HepG2 (cell line): ENCODE data around the gene ZNF106. TPM values are rescaled to one million over a fixed set of nuclear protein-coding genes. Genes with fewer than 3 reads are reported as not detected.

Experiments
- ATAC-seq: fragments of 200-7000 bp; cut with Tn5 transposase; 3 replicates; pipeline ENCODE4 v1.9.1; 2020; ENCODE audit warnings: mild to moderate bottlenecking, moderate library complexity
- BruUV-seq: library from RNA; stranded (reverse); fragments of 400-500 nt; replicated peaks from 2 replicates; lab custom pipeline; 2021; lab: Mats Ljungman, UMichigan
- CTCF ChIA-PET: fragments of 300-600 bp; formaldehyde crosslinking; extraction: SDS; loops from one replicate; lab custom pipeline; 2021; ENCODE audit warnings: low total read pairs, inconsistent platforms, low intra/inter-chr PET ratio; lab: Yijun Ruan, JAX
- POLR2A ChIA-PET: fragments of 350-600 bp; sonication (Branson Sonifier 250); formaldehyde crosslinking; loops from one replicate; lab custom pipeline; 2020; ENCODE audit warnings: antibody characterized with exemption, inconsistent platforms; lab: Yijun Ruan, JAX
- DNase-seq: peaks from one replicate; pipeline ENCODE4 v3.0.0-alpha.2; 2015; ENCODE audit warnings: low spot score
- FAIRE-seq: peaks from 3 replicates; lab custom pipeline; 2011; peaks lifted over from hg19 to GRCh38; lab: Jason Lieb, UNC
- H2AFZ ChIP-seq: one replicate; pipeline ENCODE4 v1.6.1; 2011; ENCODE audit warnings: low read length, inconsistent platforms
- H3K27ac ChIP-seq: fragments of 300-600 bp; 3 replicates; pipeline ENCODE4 v1.8.0; 2011; ENCODE audit warnings: mixed run types, mild to moderate bottlenecking, mixed read lengths, low read length, inconsistent platforms; ENCODE audit not compliant: insufficient read depth; ENCODE audit errors: extremely low read length
- H3K27me3 ChIP-seq, 2 experiments: fragments of 200-600 bp in 1 of 2; 2 replicates in 1 of 2; 3 replicates in 1 of 2; pipeline versions ENCODE4 v1.6.0 to v1.8.0; 2011; ENCODE audit warnings: low read length in 2 of 2, mild to moderate bottlenecking in 2 of 2, moderate library complexity in 2 of 2, inconsistent platforms in 1 of 2; ENCODE audit not compliant: insufficient read depth in 2 of 2, control insufficient read depth in 1 of 2
- H3K36me3 ChIP-seq, 2 experiments: fragments of 200-600 bp in 1 of 2; replicated peaks in 1 of 2; 2 replicates in 1 of 2; 3 replicates in 1 of 2; pipeline versions ENCODE4 v1.5.1 to v1.8.0; 2011; ENCODE audit warnings: low read length in 2 of 2, inconsistent platforms in 1 of 2; ENCODE audit not compliant: insufficient read depth in 2 of 2, control insufficient read depth in 1 of 2
- H3K4me1 ChIP-seq: 2 replicates; pipeline ENCODE4 v1.5.1; 2012; ENCODE audit warnings: low read length, inconsistent platforms; ENCODE audit not compliant: insufficient read depth
- H3K4me2 ChIP-seq: 2 replicates; pipeline ENCODE4 v1.6.0; 2011; ENCODE audit warnings: low read depth, low read length, inconsistent platforms
- H3K4me3 ChIP-seq, 3 experiments: fragments of 200-600 bp in 1 of 3; sonication (generic), shearing (Covaris generic) in 1 of 3; replicated peaks in 1 of 3; 2 replicates each; pipeline ENCODE4 v1.5.1; 2011 to 2016; ENCODE audit warnings: low read length in 3 of 3, inconsistent platforms in 2 of 3, low read depth in 2 of 3, mild to moderate bottlenecking in 2 of 3, control low read depth in 1 of 3, mixed read lengths in 1 of 3; ENCODE audit not compliant: insufficient read depth in 1 of 3
- H3K79me2 ChIP-seq: one replicate; pipeline ENCODE4 v1.6.1; 2011; ENCODE audit warnings: low read length, inconsistent platforms; ENCODE audit not compliant: insufficient read depth
- H3K9ac ChIP-seq: 2 replicates; pipeline ENCODE4 v1.6.0; 2011; ENCODE audit warnings: mild to moderate bottlenecking, low read depth, low read length, inconsistent platforms; ENCODE audit not compliant: insufficient read depth
- H3K9me3 ChIP-seq: 2 replicates; pipeline ENCODE4 v1.5.1; 2012; ENCODE audit warnings: mild to moderate bottlenecking, low read length
- H4K20me1 ChIP-seq: 2 replicates; pipeline ENCODE4 v1.6.0; 2011; ENCODE audit warnings: inconsistent platforms, mild to moderate bottlenecking, low read length, moderate library complexity; ENCODE audit not compliant: insufficient read depth
- CBX2 ChIP-seq, 2 experiments: fragments of 200-600 bp in 1 of 2; sonication (generic); formaldehyde crosslinking in 1 of 2; IDR thresholded peaks; 2 replicates each; pipeline versions ENCODE4 v1.7.0 to v1.8.1; 2018 to 2022; ENCODE audit warnings: low read depth in 2 of 2, low read length in 1 of 2, mild to moderate bottlenecking in 1 of 2, missing genetic modification reagents in 1 of 2
- CTCF ChIP-seq: sonication (generic); formaldehyde crosslinking; IDR thresholded peaks from 2 replicates; pipeline ENCODE4 v1.5.0; 2020; ENCODE audit warnings: mild to moderate bottlenecking, missing genetic modification reagents, moderate library complexity
- HNF4A ChIP-seq: sonication (generic); formaldehyde crosslinking; IDR thresholded peaks from 2 replicates; pipeline ENCODE4 v1.4.0; 2020; ENCODE audit warnings: missing genetic modification reagents
- KDM6A ChIP-seq: IDR thresholded peaks from 2 replicates; pipeline ENCODE4 v1.6.1; 2016; ENCODE audit warnings: low read depth
- PRDM10 ChIP-seq: sonication (generic); formaldehyde crosslinking; IDR thresholded peaks from 2 replicates; pipeline ENCODE4 v1.4.0; 2020; ENCODE audit warnings: low read depth, missing genetic modification reagents
- RCOR2 ChIP-seq: IDR thresholded peaks from 2 replicates; pipeline ENCODE4 v1.6.1; 2016; ENCODE audit warnings: missing biosample characterization, missing genetic modification reagents
- ZBTB26 ChIP-seq: IDR thresholded peaks from 2 replicates; pipeline ENCODE4 v1.6.1; 2016; ENCODE audit warnings: missing compliant biosample characterization, missing genetic modification reagents, borderline replicate concordance
- ZBTB34 ChIP-seq: sonication (generic); formaldehyde crosslinking; IDR thresholded peaks from 2 replicates; pipeline ENCODE4 v1.8.0; 2022; ENCODE audit warnings: mild to moderate bottlenecking, missing genetic modification reagents
- ZNF264 ChIP-seq: sonication (generic); formaldehyde crosslinking; IDR thresholded peaks from 2 replicates; pipeline ENCODE4 v1.4.0; 2020; ENCODE audit warnings: missing genetic modification reagents
- ZNF501 ChIP-seq: sonication (generic); formaldehyde crosslinking; IDR thresholded peaks from 2 replicates; pipeline ENCODE4 v1.5.1; 2020; ENCODE audit warnings: mild to moderate bottlenecking, moderate library complexity, missing genetic modification reagents
- ZNF788 ChIP-seq: sonication (generic); formaldehyde crosslinking; IDR thresholded peaks from 2 replicates; pipeline ENCODE4 v1.5.0; 2020; ENCODE audit warnings: mild to moderate bottlenecking, missing genetic modification reagents, borderline replicate concordance
- ZNF816 ChIP-seq: sonication (generic); formaldehyde crosslinking; IDR thresholded peaks from 2 replicates; pipeline ENCODE4 v1.8.0; 2022; ENCODE audit warnings: missing genetic modification reagents, mild to moderate bottlenecking, borderline replicate concordance
- WGBS: methylation state at CpG from one replicate; pipeline ENCODE4 v1.1.6; 2017; ENCODE audit warnings: low lambda C conversion rate; 5-methylcytosine and 5-hydroxymethylcytosine counted together
- in situ Hi-C: cut with HindIII; loops from 2 replicates; pipeline ENCODE4 v1.10.0; 2017; ENCODE audit warnings: low pct_unique_long_range_greater_than_20kb; ENCODE audit not compliant: extremely low pct_ligation_motif_present
- intact Hi-C: fragments of 100-400 bp; cut with micrococcal nuclease; formaldehyde crosslinking; loops from one replicate; pipeline ENCODE4 v1.10.0; 2022; ENCODE audit not compliant: unreplicated experiment
- polyA plus RNA-seq, 8 experiments: library from polyadenylated mRNA; depleted of rRNA in 3 of 8; stranded (reverse) in 7 of 8; unstranded in 1 of 8; fragments of >200 nt; fragmentation: Illumina TruSeq in 4 of 8; extraction: Trizol in 4 of 8; gene quantifications; 2 replicates each; pipeline versions ENCODE4 v1.2.1 to v1.2.3, GENCODE V29; 2011 to 2016; ENCODE audit warnings: low read depth in 4 of 8, missing spikeins in 1 of 8, mixed read lengths in 1 of 8; ENCODE audit not compliant: insufficient read depth in 1 of 8
- total RNA-seq, 5 experiments: library from RNA; depleted of rRNA; stranded (reverse); fragments of >200 nt; fragmentation: Illumina TruSeq; extraction: Trizol; gene quantifications; 2 replicates each; pipeline ENCODE4 v1.2.3, GENCODE V29; 2016; ENCODE audit warnings: low read depth in 1 of 5

Gene ZNF106
- total and polyA plus RNA-seq, 2 of the 13 experiments (the other 11 are each of a cell fraction or from before 2014, with no cell fraction given), result 12.5 to 35.1 TPM

- no peak for TF ChIP-seq PRDM10
- TF ChIP-seq ZNF816 (CRISPR knock-in tag), result no peak
- no peak for TF ChIP-seq ZBTB26
- TF ChIP-seq CBX2 (IDR thresholded peaks at IDR 0.05; ENCODE audit: low read depth, low read length), result no peak
- no peak for TF ChIP-seq CBX2 (CRISPR knock-in tag; IDR thresholded peaks at IDR 0.05; ENCODE audit: low read depth)
- TF ChIP-seq ZNF788, result no peak
- TF ChIP-seq ZNF264 (CRISPR knock-in tag), result no peak
These were observed 82.8 kb downstream of the ZNF106 start (continued) for GRCh38 chr15:42408178-42408577.

- POLR2A ChIA-PET, result interaction anchor here (1.1 to 1.9 kb wide), 2 partner anchors 14 to 132 kb away, joined by 5 to 7 read pairs; partner anchors contain the start of gene TMEM87A
- Histone ChIP-seq H3K4me3 (no peak overlapping the region), H3K9me3 (no peaks in the 10 kb centered on the region), H3K79me2 (no peaks in the 10 kb centered on the region), H3K36me3 (0 out of 5 replicates have a peak, but pooled peaks cover 0 to 4% of the 10 kb centered on the region in 2 experiments), H3K27ac (peak overlapping the region; percentile 28), H3K27me3 (no peaks in the 10 kb centered on the region), H3K4me2 (peak overlapping the region; percentile 48), H3K9ac (no peak overlapping the region), H4K20me1 (no peaks in the 10 kb centered on the region), H3K4me1 (peaks cover 38% of the 10 kb centered on the region), H2AFZ (no peak overlapping the region)
- peak; percentile 87 for FAIRE-seq
- ATAC-seq, result peak; percentile 84
- CTCF ChIA-PET, result no interaction called here
- in situ Hi-C loops, result no loop called here
- no TSS peak for BruUV-seq
- peak; percentile 58 for DNase-seq
- 74% methylated on average over 5 of the region's 6 CpGs for WGBS
- intact Hi-C loops, result no loop called here
- TF ChIP-seq RCOR2 (CRISPR knock-in tag) (no peak), KDM6A (CRISPR knock-in tag) (no peak), ZBTB34 (CRISPR knock-in tag) (0 out of 2 replicates have a peak, but pooled peaks have one; percentile 59), ZNF501 (CRISPR knock-in tag) (no peak), HNF4A (CRISPR knock-in tag) (peak; percentile 92), CTCF (CRISPR knock-in tag) (peak; percentile 42)
These were observed 85.0 kb downstream of the ZNF106 start for GRCh38 chr15:42405863-42406482.
